ENCODE measurements around the gene RBFOX2.

DNA sequence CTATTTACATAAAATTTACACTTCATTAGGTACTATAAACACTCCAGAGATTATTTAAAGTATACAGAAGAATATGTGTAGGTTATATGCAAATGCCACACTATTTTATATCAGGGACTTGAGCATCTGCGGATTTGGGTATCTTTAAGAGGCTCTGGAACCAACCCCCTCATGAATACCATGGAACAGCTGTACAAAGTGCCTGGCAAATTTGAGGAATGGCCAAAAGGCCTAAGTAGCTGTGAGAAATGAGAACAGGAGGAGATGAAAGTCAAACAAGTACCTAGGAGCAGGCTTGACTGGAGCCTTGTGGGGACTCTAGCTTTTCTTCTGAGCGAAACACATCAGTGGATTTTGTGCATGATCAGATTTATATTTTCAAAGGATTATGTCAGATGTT is 149.3 kb downstream of the RBFOX2 start:
- no peak for TF ChIP-seq SIN3A (IDR thresholded peaks at IDR 0.05; ENCODE audit: borderline replicate concordance, insufficient read depth, low read length)
- TF ChIP-seq POLR2AphosphoS5 (IDR thresholded peaks at IDR 0.05; ENCODE audit: low read depth, low read length): no peak
- TF ChIP-seq, protein P1, sequence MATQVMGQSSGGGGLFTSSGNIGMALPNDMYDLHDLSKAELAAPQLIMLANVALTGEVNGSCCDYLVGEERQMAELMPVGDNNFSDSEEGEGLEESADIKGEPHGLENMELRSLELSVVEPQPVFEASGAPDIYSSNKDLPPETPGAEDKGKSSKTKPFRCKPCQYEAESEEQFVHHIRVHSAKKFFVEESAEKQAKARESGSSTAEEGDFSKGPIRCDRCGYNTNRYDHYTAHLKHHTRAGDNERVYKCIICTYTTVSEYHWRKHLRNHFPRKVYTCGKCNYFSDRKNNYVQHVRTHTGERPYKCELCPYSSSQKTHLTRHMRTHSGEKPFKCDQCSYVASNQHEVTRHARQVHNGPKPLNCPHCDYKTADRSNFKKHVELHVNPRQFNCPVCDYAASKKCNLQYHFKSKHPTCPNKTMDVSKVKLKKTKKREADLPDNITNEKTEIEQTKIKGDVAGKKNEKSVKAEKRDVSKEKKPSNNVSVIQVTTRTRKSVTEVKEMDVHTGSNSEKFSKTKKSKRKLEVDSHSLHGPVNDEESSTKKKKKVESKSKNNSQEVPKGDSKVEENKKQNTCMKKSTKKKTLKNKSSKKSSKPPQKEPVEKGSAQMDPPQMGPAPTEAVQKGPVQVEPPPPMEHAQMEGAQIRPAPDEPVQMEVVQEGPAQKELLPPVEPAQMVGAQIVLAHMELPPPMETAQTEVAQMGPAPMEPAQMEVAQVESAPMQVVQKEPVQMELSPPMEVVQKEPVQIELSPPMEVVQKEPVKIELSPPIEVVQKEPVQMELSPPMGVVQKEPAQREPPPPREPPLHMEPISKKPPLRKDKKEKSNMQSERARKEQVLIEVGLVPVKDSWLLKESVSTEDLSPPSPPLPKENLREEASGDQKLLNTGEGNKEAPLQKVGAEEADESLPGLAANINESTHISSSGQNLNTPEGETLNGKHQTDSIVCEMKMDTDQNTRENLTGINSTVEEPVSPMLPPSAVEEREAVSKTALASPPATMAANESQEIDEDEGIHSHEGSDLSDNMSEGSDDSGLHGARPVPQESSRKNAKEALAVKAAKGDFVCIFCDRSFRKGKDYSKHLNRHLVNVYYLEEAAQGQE (IDR thresholded peaks at IDR 0.05; ENCODE audit: insufficient read depth in 1 of 2, low read depth in 2 of 2, low read length in 2 of 2): no peak
- no peak for TF ChIP-seq TAF1 (IDR thresholded peaks at IDR 0.05; ENCODE audit: borderline replicate concordance, insufficient read depth, low read length)
